HG02759 (cell line): ENCODE results near the gene MCM10.
"Not testable (repeated sequence)": the region's sequence is repeated elsewhere in the genome, so short reads cannot be mapped to it uniquely, and the experiment has no call there.

Source experiments
- ATAC-seq: cut with Tn5 transposase; IDR thresholded peaks from one replicate; pipeline ENCODE4 v1.9.1; 2021; ENCODE audit warnings: mild to moderate bottlenecking, moderate library complexity; ENCODE audit not compliant: unreplicated experiment

Gene MCM10

GRCh38 chr10:13219685-13220670 lies 58.6 kb downstream of the MCM10 start:
- peak; percentile 39 for ATAC-seq

GRCh38 chr10:13221572-13221971 lies 60.2 kb downstream of the MCM10 start:
- no peak for ATAC-seq

GRCh38 chr10:13222151-13222550 lies 60.8 kb downstream of the MCM10 start:
- no peak for ATAC-seq

GRCh38 chr10:13222566-13222965 lies 61.2 kb downstream of the MCM10 start:
- no peak for ATAC-seq

- no peak for ATAC-seq
Observed at GRCh38 chr10:13223241-13223640, 61.9 kb downstream of the MCM10 start.

- no peak for ATAC-seq
Observed at GRCh38 chr10:13224210-13224995, 63.0 kb downstream of the MCM10 start.

- no peak for ATAC-seq
Observed at GRCh38 chr10:13225601-13226000, 64.2 kb downstream of the MCM10 start.

GRCh38 chr10:13227031-13227430 lies 65.7 kb downstream of the MCM10 start:
- no peak for ATAC-seq

- no peak for ATAC-seq
Observed at GRCh38 chr10:13231190-13231589, 69.8 kb downstream of the MCM10 start.

GRCh38 chr10:13231808-13232207 lies 70.5 kb downstream of the MCM10 start:
- ATAC-seq = no peak

- ATAC-seq = no peak
Observed at GRCh38 chr10:13233358-13233757, 72.0 kb downstream of the MCM10 start.

GRCh38 chr10:13234172-13234571 lies 72.8 kb downstream of the MCM10 start, which contains the start of gene UCMA:
TSS of gene UCMA (minus strand) at chr10:13234374. CDS start at chr10:13234258, 116 bp downstream.
- ATAC-seq = no peak

GRCh38 chr10:13234736-13235135 lies 73.4 kb downstream of the MCM10 start:
- ATAC-seq = not testable (repeated sequence)

GRCh38 chr10:13236638-13237037 lies 75.3 kb downstream of the MCM10 start:
- ATAC-seq = no peak

GRCh38 chr10:13238271-13239077 lies 77.1 kb downstream of the MCM10 start:
- no peak for ATAC-seq

- no peak for ATAC-seq
Observed at GRCh38 chr10:13239923-13240322, 78.6 kb downstream of the MCM10 start.

GRCh38 chr10:13241613-13242012 lies 80.3 kb downstream of the MCM10 start:
- no peak for ATAC-seq

GRCh38 chr10:13242260-13242659 lies 80.9 kb downstream of the MCM10 start:
- ATAC-seq = not testable (repeated sequence)

GRCh38 chr10:13247246-13247645 lies 85.9 kb downstream of the MCM10 start:
- no peak for ATAC-seq

- no peak for ATAC-seq
Observed at GRCh38 chr10:13247784-13248183, 86.4 kb downstream of the MCM10 start.

GRCh38 chr10:13253726-13254125 lies 92.4 kb downstream of the MCM10 start:
- ATAC-seq = no peak
